Activated CD4-positive, alpha-beta T cell treated with anti-CD3 and anti-CD28 coated beads, Interleukin-2, amount 50 U/mL, for 48 hours (primary cell): ENCODE results near the gene EFCAB11.

ENCODE experiments used
- DNase-seq, 2 experiments: peaks; one replicate each; pipeline ENCODE4 v3.0.0-alpha.2; 2020

Gene EFCAB11, protein sequence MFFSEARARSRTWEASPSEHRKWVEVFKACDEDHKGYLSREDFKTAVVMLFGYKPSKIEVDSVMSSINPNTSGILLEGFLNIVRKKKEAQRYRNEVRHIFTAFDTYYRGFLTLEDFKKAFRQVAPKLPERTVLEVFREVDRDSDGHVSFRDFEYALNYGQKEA

DNA sequence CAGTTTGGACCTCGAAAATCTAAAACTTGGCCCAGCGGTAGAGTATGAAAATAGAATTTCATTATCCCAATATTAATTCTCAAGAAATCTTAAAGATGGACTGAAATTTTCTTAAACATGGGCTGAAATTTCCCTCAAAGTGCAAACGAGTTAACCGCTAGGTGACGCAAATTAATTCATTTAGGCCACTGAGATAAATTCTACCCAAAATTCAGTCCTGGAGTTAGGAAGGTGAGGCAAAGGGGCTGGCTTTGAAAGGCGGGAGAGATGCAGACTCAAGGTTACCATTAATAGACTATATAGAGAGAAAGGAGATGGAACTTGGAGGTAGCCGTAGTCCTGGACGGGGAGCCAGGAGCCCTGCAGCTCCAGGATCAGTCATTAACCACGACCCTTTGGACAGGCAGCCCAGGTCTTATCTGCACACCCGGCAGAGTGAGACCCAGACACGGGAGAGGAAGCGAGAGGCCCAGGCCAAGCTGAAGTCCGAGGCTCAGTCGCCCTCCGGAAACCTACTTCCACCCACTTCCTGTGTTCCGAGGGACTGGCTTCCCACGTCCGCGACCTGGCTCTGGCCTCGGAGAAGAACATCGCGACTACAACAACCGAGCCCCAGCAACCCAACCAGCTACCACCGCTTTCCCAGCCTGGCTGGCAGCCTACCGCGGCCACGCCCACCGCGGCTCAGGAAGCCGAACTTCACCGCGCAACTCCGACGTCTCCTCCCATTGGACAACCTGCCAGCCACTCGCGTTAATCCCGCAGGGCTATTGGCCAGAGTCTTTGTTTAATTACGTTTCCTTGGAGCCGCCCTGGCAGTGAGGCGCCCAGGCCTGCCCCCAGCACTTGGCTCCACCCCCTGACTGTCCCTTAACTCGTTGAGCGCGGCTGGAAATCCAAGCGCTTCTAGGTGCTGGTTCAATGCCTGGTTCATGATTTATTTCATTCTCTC lies at the start of gene EFCAB11:
Gene EFCAB11 (minus strand): TSS at position 661 of the 952 bp plus-strand sequence. CDS start 70 bp downstream, at position 591.
- peak; percentile 93 to 95 for DNase-seq

DNA sequence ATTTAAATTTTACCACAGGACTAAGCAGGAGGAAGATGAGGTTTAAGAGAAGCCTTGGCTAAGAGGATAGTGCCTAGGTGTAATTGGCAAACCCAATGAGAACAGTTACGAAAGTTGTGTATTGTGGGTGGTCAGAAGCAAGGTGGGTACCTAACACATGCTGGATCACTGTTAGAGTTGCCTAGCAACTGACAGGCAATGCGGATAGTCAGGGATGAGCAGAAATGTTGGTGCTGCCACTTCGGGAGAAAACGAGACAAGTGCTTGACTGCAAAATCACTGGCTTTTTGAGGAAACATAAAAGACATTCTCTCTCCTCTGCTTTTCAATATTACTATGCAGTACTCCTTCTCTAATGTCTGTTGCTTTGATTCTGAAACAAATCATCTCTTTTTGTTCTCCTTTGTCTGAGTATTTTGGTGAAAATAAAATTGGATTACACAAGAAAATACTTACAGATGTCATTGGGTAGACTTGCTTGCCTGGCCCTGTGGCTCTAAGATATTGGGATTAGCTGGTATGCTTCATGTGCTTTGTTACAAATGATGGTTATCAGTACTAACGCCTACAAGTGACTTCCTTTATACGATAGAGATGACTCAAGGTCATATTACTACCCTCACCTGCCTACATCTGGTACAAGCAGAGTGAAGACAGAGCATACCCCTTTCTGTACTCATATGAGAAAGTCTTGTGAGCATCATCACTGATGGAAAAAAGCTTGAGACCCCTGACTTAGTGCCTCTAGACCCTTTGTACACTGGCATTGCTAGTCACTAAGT lies 49.2 kb upstream of the EFCAB11 start:
- DNase-seq: no peak

DNA sequence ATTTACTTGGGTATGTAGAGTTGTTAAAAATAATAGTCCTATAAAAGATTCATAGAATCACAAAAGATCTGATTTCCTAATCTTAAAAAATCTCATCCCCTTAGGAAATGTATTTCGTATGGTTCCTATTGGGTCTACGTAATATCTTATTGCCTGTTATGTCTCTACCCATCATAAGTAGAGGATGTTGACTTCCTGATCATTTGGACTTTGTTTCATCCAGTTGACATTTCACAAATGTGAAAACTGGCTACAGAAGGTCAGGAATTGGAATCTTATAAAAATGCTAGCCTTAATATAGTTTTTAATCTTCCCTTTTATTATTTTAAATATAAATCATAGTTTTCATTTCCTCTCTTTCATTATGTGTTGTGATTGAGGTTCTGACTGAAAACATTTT lies 46.4 kb upstream of the EFCAB11 start:
- DNase-seq: no peak

DNA sequence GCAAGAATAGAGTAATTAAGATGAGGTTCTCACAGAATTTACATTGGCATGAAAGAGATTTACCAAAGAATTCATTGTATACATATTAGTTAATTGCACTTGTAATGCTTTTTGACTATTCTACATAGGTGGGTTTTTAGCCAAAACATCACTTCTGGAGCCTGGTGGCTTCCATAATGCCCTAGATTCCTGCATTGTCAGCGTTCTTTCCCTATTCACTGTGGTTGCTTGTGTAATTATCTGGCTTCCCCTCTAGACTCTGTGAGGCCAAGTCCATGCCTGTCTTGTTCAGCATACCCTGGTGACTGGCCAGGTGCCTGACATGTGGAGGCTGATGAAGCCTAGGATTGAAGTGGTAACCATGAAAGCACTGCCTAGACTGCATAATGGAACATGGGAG lies 42.4 kb upstream of the EFCAB11 start:
- no peak for DNase-seq

DNA sequence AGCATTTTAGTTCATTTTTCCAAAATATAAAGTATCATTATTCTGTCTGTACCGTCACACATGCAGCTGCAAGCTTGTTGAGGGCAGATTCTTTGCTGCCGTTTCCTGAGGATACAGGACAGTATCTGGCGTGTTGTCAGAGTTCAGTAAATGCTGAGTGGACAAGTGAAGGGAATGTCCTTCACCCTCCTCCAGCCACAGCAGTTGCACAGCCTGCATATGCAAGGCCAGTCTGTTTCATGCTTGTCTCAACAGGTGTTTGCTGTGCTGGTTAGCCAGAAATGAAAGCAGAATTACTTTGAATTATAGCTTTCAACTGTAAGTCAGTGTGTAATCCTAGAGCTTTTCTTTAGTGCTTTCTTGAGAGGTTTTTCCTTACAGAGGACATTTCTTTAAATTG lies 37.7 kb upstream of the EFCAB11 start:
- DNase-seq: no peak

DNA sequence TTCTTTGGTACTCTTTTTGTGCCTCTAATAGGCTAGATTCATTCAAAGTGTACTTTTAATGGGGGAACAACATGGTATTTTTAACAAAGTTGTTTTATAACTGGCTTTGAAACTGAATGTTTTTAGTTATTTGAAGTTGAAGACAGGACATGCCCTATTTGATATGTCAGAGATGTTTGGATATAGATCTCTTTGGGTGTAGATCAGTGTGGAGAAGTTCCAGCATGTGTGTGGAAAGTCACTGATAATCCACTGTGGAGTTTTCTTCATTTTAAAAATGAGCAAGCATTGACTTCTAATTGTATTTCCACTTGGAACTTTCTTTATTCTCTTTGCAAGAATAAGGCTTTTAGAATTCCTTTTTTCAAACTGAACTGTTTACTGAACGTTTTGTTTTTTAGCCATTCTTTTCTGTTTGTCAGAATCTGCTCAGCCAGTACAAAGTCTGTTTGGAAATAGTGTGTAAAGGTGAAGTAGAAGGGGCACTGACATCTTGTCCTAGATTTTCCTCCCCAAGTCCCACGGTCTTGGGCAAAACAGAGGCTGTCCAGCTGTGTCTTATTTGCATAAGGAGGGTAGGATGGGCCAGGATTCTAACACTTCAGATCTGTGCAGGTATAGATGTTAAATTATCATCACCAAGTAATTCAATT lies 36.2 kb upstream of the EFCAB11 start:
- DNase-seq: no peak

DNA sequence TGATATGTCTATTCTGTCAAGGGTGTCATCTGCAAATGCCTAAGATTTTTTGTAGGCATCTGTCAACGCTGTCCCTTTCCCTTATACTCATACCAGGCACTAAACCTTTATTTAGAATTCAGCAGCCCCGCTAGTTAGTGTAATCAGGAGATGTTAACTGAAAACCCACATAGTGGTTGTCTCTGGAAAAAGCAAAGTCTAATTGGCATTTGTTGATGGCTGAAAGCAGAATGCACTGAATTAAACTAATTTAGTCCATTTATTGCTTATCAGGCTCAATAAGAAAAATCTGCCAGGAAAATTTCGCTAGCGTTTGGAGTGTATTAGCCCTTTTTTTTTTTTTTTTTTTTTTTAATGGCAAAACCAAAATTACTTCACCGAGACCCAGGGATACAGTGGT lies 35.7 kb upstream of the EFCAB11 start:
- DNase-seq: no peak

DNA sequence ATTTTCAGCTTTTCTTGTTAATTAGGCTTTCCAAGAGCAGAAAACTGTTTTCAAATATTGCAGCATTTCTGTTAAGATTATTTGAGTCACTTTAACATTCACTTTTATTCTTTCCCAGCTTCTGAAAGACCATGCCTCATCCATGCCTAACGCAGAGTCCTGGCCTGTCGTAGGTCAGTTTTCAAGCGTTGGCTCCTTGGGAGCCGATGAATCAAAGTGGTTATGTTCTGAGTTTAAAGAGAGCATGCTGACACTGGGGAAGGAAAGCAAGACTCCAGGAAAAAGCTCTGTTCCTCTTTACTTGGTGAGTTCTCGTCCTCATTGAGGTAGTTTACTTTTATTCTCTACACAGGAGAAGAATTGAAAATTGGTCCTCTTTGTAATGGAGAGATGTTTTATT lies 34.3 kb upstream of the EFCAB11 start:
- DNase-seq: no peak

DNA sequence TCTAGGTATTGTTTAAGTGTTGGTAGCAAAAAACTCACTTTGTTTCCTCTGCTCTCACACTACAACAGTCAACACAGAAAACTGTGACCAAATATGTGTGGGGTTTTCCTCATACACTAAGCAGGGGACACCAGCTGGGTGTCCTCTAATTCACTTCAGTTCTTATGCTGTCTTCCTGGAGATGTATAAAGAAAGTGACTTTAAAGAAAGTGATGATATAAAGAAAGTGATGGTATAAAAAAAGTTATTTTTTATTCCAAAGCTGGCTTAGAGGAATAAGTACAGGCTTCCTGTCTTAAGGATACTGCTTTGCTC lies 32.6 kb upstream of the EFCAB11 start:
- no peak for DNase-seq

DNA sequence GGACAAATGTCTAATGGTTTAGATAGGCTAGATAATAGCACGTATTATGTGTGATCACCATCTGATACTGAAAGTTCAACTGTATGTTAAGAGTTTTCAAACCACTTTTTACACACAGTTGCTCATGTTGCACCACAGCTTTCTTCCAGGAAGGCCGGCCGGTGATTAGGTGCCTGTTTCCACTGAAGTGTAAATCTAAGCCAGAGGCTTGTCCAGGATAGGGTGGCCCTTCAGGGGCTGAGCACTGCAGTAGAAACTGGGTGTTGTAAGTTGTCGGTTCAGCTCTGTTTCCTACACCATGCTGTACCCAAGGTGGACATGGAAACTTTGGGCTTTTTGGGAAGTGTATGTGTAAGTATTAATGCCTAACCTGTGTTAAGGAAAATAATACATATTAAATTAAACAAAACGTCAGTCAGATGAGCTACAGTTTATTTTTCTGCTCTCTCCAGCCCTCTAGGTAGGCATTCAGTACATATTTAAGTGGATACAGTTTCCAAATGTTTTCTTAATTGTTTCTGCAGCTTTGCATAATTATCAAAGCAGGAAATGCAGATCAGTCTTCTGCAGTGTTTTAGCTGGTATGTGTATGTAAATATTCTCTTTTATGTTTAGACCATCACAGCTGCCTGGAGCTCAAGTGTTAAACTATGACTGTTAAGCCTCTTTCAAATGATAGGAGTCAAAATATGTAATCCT lies 32.1 kb upstream of the EFCAB11 start:
- no peak for DNase-seq

DNA sequence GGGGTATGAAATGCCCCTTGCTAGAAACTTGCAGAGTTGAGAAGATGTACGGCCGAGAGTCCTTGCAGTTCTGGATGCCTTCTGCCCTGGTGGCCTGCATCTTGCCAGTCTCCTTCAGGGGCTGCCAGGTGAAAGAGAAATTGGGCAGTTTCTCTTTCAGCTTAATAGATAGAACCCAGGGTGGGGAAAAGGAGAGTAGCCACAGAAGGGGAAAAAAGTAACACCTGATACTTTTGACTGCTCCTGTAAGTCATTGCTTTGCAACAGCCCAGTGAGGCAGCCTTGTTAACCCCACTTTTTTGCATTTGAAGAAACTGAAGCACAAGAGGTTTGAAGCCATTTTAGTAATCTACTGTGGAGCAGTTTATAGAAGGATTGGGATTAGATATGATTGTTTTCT lies 28.8 kb upstream of the EFCAB11 start:
- DNase-seq: no peak

DNA sequence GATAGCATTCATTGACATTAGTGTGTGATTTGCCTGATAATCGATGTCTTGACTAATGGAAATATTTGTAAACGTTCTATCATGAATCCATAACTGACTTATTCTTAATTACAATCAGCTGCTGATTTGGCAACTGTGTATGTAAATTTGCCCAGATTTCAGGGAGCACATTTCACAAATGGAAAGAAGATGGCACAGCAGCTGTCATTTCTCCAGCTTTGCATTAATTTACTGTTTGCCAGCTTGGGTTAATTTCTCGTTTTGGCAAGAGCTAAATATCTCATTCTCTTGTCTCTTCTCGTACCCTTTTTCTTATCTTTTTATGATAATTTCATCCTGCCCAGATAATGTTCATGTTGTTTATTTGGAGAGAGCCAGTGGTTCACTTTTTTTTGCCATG lies 24.1 kb upstream of the EFCAB11 start:
- no peak for DNase-seq

DNA sequence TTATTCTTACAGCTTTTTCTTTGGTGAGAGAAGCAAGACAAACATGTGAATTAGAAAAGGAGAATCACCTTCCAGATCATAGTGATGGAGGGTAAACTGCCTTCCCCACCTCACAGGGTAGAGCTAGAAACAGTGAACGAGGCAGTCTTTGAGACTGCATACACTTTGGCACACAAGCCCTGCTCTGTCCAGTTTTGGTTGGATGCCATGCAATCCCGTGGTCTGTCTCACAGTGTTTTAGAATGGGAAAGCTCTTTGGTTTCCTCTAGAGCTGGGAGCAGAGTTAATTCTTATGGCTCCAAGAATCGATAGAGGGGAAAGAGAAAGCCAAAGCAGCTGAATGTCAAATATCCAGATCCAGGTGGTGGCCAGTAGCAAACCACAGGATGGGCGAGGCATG lies 23.1 kb upstream of the EFCAB11 start:
- no peak for DNase-seq

DNA sequence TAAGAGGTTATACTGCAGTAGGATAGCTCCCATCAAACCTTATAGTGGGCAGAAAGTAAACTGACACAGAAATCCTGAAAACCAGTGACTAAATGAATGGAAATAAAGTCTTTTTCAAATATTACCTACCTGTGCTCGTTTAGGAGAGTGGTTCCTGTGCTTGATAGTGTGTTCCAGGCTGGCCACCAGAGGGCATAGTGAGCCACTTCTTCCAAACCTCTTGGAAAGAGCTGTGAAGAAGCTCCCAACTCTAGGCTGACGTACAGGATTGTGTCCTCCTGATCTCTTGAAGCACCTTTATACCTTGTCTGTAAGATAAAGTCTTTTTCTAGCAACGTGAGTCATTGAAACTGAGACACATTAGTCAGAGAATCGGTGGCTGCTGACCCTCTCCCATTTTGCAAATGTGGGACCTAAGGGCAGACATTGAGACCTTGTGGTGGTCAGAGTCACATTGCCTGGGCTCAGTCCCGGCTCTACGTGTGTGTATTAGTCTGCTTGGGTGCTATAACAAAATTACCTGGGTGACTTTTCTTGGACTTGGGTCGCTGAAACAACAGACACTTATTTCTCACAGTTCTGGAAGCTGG lies 18.8 kb upstream of the EFCAB11 start:
- DNase-seq: peak; percentile 53 to 64

DNA sequence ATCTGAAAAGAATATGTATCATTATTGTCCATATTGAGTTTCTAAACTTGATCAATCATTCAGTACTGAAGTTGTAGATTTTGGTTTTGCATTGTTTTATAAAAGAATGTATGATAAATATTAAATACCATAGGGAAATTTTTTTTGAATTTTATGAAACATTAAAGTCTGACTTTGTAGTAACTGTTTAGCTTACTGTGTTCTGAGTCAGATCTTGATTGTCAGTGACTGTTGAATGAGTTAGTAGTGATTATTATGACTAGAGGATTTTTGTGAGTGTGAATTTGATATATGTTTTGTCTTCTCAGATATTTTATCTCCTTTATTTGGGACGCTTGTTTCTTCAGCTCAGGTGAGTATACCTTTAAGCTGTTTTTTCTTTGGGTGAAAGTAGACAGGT lies 11.3 kb upstream of the EFCAB11 start:
- DNase-seq: no peak

DNA sequence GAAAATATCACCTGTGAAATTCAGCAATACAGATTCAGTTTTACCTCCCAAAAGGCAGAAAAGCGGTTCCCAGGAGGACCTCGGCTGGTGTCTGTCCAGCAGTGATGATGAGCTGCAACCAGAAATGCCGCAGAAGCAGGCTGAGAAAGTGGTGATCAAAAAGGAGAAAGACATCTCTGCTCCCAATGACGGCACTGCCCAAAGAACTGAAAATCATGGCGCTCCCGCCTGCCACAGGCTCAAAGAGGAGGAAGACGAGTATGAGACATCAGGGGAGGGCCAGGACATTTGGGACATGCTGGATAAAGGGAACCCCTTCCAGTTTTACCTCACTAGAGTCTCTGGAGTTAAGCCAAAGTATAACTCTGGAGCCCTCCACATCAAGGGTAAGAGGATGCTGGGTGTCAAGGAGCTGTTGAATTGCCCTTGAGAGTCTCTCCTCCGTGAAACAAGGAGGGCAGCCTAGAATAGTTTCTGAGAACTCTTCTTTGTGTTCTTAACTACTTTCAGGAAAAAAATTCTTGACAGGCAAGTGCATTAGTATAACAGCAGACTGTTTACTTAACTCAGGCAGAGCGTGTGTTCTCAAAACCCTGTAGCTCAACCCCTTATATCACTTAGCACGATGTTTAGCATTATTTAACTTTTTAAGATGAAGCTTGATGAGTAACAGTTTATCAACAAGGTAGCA lies 8.9 kb upstream of the EFCAB11 start:
- no peak for DNase-seq

DNA sequence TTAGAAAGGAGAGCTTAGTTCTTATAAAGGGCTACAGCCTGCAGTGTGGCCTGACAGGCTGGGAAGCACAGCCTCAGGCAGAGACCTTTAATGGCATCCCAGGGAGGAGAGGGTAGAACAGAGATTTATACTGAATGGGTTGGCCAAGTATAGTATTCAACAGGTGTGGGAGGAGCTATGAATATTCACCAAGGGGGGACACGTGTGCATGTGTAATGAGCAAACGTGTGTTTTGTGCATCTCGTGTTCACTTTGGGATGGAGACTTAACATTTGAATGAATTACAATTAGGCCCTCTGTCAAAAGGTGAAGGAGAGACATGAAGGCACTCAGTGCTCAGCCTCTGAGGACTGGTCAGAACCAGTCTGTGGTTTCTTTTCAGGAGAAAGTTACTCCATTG lies 6.4 kb upstream of the EFCAB11 start:
- DNase-seq: no peak

DNA sequence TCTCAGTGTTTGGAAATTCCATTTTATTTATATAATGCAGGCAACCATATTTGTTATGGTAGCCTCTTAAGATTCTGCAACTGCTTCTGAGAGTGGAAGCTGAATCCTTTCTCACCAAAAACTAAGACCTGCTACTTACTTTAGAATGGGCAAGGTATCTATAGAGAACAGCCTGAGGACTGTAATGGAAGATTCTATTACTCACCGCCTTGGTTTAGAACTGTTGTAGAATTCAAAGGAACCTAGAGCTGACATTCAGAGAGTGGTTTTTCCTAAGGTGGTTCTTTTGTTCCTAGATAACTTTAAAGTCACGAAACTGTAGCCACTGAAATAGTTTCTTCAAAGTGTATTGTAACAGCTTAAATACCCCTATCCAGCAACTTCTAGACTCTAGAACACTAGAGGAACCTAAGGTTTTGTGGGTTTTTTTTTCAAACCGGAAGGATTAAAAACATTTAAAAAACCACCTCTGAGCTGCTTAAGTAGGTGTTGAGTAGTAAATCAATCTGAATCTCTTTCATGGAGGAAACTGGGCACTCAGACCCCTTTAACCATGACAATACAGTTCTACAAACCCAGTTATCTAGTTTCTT lies 5.4 kb upstream of the EFCAB11 start:
- DNase-seq: no peak

DNA sequence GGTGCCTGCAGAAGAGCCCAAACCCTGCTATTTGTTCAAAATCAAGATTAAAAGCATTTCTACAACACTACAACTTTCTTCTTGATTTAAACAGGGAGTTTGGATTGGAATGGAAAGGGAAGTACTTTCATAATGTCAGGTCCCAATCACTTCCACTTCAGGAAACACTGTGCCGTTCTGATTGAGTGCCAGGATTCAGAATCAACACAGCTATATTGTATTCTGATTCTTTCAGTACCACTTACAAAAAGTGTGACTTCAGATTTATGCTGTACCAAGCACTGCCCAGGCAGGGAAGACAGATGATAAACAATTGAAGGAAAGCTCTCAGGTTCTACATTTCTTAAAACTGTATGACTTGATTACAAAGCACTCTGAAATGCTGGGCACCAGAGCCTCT lies 4.4 kb upstream of the EFCAB11 start:
- DNase-seq: no peak

DNA sequence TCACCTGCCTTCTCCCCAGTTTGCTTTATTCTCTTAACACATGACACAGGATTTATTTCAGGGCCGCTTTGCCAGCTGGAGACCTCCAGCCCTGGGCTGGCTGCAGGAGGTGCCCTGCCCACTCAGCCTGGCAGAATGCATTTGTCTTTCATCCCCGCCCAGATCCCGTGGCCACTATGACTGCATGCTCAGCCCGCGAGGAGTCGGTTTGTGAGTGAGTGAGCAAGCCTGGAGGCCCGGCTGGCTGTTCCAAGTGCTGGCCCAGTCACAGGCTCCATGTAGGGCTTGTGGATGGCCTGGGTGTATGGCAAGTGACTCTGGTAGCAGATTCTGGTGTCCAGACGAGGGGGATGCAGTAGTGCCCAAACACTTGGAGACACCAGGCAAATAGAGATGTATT lies 3.3 kb upstream of the EFCAB11 start:
- DNase-seq: peak in 1 of 2 experiments; percentile 13

DNA sequence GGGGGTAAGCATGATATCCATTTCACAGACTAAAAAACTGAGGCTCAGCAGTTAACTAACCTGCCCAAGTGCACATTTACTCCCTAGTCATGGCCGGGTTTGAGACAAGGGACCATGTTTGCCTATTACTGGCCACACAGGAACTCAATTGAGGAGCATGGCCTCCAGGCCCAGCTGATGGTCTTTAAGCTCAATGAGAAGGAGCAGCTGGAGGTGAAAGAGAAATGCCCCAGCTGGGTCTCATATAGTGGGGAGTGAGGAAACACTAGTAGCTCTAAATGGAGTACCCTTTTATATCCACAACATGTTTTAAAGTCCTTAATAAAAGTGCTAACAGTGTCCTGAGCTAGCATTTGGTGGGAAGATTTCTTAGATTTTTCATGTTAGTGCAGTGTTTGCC lies 2.8 kb upstream of the EFCAB11 start:
- DNase-seq: no peak
